Measurements from ENCODE around the gene PRRT1B.
A peak's percentile ranks its signal among the peaks of the same experiment; 100 is the strongest.

The PRRT1B gene

DNA sequence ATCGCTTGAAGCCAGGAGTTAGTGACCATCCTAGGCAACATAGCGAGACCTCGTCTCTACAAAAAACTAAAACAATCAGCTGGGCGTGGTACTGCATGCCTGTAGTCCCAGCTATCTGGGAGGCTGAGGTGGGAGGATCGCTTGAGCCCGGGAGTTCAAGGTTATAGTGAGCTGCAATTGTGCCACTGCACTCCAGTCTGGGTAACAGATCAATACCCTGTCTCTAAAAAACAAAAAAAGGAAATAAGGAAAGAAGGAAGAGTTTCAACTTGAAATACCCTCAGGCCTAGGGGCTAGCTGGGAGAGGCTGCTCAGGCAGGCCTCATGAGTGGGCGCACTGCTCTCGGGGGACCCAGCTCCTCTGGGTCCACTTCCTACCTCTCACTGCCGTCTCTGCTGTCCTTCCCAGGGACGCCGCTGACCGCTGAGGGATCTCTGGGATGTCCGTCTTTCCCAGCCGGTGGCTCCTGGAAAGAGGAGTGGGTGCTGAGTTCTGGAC is 56.4 kb downstream of the PRRT1B start:
- DNase-seq (ENCODE audit: low spot score): no peak
- Histone ChIP-seq H3K4me3 (no peak overlapping the region), H3K27ac (no peak overlapping the region)
- TF ChIP-seq, protein P1, sequence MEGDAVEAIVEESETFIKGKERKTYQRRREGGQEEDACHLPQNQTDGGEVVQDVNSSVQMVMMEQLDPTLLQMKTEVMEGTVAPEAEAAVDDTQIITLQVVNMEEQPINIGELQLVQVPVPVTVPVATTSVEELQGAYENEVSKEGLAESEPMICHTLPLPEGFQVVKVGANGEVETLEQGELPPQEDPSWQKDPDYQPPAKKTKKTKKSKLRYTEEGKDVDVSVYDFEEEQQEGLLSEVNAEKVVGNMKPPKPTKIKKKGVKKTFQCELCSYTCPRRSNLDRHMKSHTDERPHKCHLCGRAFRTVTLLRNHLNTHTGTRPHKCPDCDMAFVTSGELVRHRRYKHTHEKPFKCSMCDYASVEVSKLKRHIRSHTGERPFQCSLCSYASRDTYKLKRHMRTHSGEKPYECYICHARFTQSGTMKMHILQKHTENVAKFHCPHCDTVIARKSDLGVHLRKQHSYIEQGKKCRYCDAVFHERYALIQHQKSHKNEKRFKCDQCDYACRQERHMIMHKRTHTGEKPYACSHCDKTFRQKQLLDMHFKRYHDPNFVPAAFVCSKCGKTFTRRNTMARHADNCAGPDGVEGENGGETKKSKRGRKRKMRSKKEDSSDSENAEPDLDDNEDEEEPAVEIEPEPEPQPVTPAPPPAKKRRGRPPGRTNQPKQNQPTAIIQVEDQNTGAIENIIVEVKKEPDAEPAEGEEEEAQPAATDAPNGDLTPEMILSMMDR (IDR thresholded peaks at IDR 0.05): no peak

DNA sequence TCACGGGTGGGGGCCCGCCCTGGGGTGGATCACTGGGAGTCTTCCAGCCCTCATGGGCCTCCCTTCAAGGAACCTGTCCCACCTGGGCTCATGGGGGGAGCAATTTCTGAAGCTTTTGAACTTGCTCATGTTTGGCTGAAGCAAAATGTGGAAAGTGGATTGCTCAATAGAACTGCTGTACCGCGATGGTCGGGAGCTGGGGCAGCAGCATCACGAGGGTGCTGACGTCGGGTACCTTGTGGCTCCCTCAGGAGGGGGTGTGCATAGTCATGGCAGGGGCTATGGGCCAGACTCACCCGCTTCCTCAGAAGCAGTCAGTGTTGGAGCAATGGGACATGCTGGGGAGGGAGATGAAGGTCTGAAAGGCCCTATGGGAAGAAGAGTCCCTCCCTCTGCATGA is 57.9 kb downstream of the PRRT1B start:
- DNase-seq (ENCODE audit: low spot score): no peak
- no peak overlapping the region for H3K27ac ChIP-seq
- TF ChIP-seq, protein P1 (IDR thresholded peaks at IDR 0.05): no peak
- no peak overlapping the region for H3K4me3 ChIP-seq

DNA sequence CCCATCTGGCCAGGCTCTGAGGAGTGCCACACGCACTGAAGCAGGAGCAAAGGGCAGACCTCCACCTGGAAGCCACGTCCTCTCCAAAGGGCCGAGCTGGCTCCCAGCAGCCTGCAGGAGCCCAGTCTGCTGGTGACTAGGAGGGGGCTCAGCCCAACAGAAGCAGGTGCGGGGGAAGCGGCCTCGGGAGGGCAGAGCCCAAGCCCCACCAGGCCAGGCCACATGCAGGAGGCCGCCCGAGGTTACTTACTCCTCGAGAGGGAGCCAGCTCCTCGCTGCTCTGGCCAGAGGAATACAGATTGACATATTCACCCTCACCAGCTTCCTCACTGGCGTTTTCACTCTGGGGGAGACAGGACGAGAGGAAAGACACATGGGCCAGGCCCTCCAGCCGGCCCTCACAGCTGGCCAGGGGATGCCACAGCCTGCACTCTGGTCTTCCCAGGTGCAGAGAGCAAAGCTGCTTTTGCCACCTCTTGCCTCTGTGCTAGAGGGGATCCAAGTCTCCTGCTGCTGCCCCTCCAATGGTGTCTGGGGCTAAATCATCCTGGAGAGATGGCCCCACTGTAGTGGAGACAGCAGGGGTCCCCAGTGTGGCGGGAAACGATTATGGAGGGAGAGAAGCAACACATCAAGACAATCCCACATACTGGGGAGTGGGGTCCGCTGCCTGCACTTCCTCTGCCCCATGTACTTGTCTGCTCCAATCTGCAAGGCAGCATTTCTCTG is 58.6 kb downstream of the PRRT1B start:
- Histone ChIP-seq H3K4me3 (no peak overlapping the region), H3K27ac (no peak overlapping the region)
- TF ChIP-seq, protein P1 (IDR thresholded peaks at IDR 0.05): no peak
- DNase-seq (ENCODE audit: low spot score): no peak

DNA sequence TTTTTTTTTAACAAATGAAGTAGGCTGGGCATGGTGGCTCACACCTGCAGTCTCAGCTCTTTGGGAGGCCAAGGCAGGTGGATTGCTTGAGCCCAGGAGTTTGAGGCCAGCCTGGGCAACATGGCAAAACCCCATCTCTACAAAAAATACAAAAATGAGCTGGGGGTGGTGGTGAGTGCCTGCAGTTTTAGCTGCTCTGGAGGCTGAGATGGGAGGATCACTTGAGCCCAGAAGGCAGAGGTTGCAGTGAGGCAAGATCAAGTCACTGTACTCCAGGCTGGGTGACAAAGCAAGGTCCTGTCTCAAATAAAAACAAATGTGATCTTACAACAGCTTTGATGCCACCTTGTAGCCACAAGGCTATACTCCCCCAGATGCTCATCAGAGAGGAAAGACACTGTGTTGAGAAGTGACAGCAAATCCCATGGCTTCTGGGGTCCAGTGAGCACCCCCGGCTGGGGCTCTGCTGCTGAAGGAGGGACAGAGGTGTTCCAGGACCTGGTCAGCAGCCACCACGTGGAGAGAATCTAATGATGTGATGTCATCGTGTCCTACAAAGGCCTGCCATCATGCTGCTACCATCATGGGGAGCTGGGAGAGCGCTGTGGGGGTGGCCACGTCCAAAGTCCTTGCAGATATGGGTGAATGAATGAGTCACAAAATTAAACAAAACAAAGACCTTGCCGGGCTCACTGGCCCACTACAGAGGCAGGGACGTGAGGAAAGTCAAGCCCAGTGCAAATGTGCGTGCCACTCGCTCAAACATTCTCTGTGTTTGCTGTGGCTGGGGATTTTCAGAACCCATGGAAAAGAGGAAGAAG is 60.7 kb downstream of the PRRT1B start:
- H3K4me3 ChIP-seq: no peak overlapping the region
- DNase-seq (ENCODE audit: low spot score): no peak
- no peak overlapping the region for H3K27ac ChIP-seq
- TF ChIP-seq, protein P1 (IDR thresholded peaks at IDR 0.05): no peak

DNA sequence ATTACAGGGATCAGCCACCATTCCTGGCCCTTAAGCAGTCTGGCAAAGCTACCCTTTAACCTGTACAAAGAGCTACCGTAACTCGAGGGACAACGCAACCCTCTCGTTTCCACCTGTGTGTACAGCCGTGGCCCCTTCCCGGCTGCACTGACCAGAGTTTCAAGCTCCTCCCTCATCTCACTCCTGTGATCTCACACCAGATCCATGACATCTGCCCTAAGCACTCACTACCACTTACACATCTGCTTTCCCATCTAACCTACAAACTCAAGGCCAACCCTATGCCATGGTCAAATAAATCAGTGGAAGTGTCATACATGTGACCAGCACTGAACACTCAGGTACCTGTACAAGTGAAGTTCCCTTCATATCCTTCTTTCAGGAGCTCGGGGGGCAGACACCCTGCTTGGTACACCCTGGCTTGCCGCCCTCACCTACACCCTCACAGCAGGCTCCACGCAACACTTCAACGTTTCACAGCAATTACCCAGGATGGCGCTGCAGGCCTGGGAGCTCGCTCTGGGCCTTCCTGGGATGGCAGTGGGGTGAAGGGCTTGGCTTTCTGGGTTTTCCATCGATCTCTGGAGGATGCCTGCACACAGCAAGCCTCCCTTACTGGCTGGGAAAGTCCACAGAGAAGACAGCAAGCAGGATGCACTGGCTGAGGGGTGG is 61.7 kb downstream of the PRRT1B start:
- no peak overlapping the region for H3K4me3 ChIP-seq
- H3K27ac ChIP-seq: peak overlapping the region; percentile 92
- no peak for DNase-seq (ENCODE audit: low spot score)
- TF ChIP-seq, protein P1 (IDR thresholded peaks at IDR 0.05): no peak

DNA sequence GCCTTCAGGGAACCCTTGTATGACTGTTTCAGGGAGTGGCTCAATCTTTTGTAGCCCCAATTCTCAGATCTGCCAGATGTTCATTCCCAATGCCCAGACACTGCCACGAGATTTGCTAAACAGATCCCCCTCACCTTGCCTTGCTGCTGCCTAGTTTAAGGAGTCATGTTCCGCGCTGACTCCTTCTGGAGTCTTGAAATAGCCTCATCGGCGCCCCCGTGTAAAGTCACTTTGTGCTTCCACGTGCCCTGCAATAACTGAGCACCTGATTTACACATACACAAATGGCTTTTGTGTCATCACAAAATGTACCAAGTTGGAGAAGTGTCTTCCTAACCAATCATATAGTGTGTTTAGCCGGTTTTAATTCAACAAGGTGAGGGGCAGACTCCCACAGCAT is 62.3 kb downstream of the PRRT1B start:
- Histone ChIP-seq H3K4me3 (no peak overlapping the region), H3K27ac (peak overlapping the region; percentile 92)
- TF ChIP-seq, protein P1 (IDR thresholded peaks at IDR 0.05): no peak
- DNase-seq (ENCODE audit: low spot score): no peak
